Measurements from ENCODE around the gene ZFHX3.

DNA sequence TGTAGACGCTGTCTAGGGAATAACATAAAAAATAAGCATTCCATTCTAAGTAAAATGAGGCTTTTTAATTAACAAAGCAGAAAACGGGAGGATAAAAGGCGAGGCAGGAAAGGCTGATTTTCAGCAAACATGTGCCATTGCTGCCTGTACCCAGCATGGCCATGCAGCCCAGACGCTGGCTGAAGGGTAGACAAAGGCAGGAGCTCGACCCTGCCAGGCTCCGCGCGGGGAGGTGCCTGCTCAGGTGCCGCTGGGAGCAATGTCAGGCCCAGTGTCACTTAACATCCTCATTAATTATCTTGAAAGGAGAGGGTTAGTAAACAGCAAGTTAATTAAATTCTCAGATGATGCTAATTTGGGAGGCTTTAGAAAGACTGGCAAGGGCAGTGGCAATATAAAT is 136.0 kb downstream of the ZFHX3 start:
- TF ChIP-seq CTCF (IDR thresholded peaks at IDR 0.05) (no peak), EZH2 (IDR thresholded peaks at IDR 0.05; ENCODE audit: borderline replicate concordance, insufficient read depth, low read depth, low read length, poor library complexity, severe bottlenecking) (no peak)

Measured in B cell (primary cell).